Measurements from ENCODE around the gene TANC1.

DNA sequence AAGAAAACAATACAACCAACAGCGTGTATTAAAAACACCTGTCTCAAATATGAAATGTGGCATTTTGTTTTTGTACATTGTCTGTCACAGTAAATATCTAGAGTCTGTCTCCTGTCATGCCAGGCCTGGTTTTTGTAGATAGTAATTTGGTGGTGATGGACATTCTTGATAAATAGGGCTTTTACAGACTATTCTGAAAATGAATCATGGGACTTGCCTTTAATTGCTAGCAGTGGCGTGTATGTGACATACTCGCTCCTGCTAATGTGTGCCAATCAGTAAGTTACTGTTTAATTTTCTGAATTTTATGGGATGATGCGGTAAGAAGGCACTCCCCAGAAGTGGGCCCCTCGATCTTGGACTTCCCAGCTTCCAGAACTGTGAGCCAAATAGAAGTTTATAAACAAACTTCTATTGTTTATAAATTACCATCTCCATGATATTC, 83.7 kb downstream of the TANC1 start:
- TF ChIP-seq, protein P1, sequence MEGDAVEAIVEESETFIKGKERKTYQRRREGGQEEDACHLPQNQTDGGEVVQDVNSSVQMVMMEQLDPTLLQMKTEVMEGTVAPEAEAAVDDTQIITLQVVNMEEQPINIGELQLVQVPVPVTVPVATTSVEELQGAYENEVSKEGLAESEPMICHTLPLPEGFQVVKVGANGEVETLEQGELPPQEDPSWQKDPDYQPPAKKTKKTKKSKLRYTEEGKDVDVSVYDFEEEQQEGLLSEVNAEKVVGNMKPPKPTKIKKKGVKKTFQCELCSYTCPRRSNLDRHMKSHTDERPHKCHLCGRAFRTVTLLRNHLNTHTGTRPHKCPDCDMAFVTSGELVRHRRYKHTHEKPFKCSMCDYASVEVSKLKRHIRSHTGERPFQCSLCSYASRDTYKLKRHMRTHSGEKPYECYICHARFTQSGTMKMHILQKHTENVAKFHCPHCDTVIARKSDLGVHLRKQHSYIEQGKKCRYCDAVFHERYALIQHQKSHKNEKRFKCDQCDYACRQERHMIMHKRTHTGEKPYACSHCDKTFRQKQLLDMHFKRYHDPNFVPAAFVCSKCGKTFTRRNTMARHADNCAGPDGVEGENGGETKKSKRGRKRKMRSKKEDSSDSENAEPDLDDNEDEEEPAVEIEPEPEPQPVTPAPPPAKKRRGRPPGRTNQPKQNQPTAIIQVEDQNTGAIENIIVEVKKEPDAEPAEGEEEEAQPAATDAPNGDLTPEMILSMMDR (IDR thresholded peaks at IDR 0.05; ENCODE audit: borderline replicate concordance, extremely low read depth, low read length, poor library complexity, severe bottlenecking) = no peak
- no peak for TF ChIP-seq EZH2 (IDR thresholded peaks at IDR 0.05; ENCODE audit: borderline replicate concordance, low read depth, low read length, severe bottlenecking)

All from DND-41 (cell line).